GM21381 (cell line): ENCODE data around the gene OR4L1.
"Not testable (repeated sequence)": the region's sequence is repeated elsewhere in the genome, so short reads cannot be mapped to it uniquely, and the experiment has no call there.

ENCODE experiments used
- ATAC-seq: cut with Tn5 transposase; IDR thresholded peaks from one replicate; pipeline ENCODE4 v1.9.1; 2021; ENCODE audit warnings: mild to moderate bottlenecking, moderate library complexity; ENCODE audit not compliant: unreplicated experiment

The OR4L1 gene, protein sequence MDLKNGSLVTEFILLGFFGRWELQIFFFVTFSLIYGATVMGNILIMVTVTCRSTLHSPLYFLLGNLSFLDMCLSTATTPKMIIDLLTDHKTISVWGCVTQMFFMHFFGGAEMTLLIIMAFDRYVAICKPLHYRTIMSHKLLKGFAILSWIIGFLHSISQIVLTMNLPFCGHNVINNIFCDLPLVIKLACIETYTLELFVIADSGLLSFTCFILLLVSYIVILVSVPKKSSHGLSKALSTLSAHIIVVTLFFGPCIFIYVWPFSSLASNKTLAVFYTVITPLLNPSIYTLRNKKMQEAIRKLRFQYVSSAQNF

DNA sequence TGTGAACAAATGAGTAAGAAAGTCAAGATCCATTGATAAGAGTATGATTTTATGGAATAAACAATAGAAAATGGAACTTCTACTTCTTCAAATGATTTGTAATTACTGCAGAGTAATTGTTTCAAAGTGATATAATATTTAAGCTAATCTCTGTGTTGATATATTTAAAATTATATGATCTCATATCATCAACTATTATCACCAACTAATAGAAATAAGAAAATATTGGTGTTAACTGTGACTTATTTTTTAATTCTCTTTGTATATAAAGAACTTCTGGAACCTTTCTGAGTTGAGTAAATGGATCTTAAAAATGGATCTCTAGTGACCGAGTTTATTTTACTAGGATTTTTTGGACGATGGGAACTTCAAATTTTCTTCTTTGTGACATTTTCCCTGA is at the start of gene OR4L1:
Gene OR4L1, plus strand, starts transcription at position 301 of the 400 bp plus-strand sequence. Its CDS starts 0 bp downstream, at position 301.
- no peak for ATAC-seq

DNA sequence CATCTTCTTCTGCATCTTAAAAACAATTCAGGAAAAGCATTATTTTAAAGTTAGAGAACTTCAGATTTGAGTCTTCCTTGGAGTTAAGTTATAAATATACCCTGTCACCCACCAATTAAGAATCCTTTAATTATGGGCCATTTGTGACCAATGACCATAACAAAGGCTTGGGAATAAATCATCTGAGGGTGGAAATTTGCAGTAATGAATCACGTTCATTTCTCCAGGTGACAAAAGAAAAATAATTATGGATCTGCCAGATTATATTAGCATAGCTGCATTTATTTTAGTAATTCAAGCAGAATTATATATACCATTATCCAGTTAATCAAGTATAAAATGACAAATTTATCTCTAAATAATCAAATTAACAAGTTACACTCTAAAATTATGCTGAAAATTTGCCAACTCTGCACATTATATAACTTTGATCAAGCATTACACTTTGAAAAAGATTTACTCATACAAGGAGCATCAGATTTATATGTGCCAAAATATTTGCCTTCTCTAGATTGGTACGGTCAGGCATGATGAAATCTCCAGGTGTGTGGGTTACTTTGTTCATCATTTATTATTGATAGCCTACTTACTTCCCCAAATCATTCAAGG is 40.5 kb upstream of the OR4L1 start, which contains the start of gene OR4K14:
Gene OR4K14, minus strand, starts transcription at position 51 of the 609 bp plus-strand sequence. CDS start 4,114 bp downstream, outside the sequence.
- ATAC-seq, result no peak

DNA sequence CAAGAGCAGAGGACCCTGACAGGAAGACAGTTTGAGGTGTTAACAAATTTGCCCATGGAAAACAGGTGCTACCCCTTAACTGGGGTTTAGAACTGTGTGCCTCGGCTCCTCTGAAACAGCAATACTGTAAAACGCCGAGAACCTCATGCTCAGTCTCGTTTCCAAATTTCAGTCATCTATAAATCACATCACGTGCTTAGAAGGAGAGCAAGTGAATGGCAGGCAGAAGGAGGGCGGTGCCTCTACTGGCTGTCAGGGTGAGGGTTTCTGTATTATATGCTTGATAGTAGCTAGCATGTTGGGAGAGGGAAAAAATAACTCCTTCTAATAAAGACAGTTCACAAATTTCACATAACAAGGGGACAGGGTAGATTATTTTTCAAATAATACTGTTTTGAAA is 28.8 kb upstream of the OR4L1 start:
- ATAC-seq, result no peak

DNA sequence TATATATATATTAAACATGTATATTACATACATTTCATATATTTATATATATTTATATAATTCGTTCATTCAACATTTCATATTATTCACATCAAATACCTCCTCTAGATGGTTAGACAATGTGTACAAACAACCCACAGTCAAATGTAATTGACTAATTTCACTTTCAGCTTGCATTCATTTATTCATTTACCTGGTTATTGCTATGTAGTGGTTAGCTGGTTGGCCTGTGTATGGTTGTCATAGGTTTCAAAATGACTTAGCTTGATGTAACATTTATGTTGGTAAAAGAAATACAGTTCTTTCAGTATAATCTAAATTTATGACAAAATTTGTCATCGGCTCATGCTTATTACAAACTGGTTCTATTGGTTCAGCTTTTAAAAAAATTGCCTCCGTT is 24.4 kb upstream of the OR4L1 start:
- ATAC-seq, result no peak

DNA sequence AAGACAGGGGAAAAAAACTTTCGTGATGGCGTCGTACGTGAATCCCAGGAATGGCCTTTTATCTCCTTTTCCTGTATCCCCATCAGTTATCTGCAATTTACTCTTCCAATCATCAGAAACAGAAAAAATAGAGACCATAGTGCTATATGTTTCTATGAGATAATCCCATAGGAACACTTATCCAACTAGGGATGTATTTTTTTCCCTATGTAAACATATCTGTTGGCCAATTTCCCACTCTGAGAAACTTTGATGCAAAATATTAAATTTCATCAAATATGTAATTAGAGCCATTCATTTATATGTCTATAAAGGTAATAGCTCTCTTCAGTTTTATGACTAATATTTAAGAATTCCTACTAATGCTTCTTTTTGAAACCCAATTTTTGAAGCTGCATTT is 23.9 kb upstream of the OR4L1 start, which contains the start of gene OR4K13:
Gene OR4K13, minus strand, starts transcription at position 101 of the 400 bp plus-strand sequence. CDS start 1,280 bp downstream, outside the sequence.
- no peak for ATAC-seq

DNA sequence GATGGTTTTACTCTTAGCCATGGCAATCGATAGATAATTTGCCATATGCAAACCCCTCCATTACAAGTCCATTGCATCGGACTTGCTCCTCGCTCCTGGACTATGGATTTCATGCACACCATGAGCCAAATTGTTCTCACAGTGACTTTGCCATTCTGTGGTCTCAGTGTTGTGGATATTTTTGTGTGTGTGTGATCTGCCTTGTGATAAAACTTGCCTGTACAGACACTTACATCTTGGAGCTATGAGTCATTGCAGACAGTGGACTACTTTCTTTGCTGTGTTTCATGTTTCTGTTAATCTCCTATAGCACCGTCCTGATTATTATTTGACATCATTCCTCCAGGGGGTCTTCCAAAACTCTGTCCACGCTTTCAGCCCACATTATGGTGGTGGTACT is 15.6 kb upstream of the OR4L1 start:
- ATAC-seq, result no peak

DNA sequence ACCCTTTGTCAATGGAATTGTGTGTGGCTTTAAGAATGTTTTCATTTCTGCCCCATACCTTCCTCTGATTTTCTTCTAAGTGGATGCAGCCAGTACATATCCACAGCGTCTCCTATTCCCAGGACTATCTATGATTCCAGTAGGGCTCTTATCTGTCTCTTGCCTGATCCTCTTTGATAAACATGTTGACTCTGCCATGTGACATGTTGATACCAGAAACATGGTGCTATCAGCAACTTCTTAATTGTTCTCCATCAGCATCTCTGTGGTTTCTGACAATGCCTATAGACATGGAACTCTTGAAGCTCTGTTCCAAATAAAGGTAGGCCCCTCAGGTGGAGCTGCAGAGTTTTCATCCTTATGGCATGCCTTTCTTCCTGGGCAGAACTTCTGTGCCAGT is 11.6 kb upstream of the OR4L1 start:
- no peak for ATAC-seq

DNA sequence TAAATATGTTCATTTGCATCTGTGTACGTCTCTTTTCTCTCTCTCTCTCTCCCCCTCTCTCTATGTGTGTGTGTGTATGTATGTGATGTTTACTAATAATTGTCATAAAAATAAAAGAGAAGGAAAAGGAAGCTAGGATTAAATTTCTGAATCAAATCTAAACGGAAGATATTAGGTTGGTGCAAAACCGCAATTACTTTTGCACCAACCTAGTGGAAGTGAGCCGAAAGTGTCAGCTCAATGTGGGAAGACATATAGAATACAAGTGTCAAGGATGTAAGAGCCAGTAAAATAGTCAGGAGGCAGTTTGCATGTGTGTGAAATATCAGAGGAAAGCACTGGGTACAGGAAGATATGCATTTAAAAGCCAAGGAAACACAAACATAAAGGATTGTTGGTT is 32.2 kb downstream of the OR4L1 start:
- no peak for ATAC-seq

DNA sequence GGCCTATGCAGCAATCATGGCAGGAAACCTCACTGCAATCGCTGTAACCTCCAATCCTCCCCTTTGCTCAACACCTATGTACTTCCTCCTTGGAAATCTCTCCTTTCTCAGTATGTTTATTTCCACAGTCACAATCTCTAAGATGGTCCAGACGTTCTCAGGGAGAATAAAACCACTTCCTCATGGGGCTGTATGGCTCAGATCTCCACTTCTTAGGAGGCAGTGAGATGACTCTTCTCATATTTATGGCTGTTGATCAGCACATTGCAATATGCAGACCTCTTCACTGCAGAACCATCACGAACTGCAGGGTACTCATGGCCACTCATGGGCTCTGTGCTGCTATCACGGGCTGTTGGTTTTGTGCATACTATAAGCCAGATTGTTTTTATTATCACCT is 33.6 kb downstream of the OR4L1 start:
- no peak for ATAC-seq

DNA sequence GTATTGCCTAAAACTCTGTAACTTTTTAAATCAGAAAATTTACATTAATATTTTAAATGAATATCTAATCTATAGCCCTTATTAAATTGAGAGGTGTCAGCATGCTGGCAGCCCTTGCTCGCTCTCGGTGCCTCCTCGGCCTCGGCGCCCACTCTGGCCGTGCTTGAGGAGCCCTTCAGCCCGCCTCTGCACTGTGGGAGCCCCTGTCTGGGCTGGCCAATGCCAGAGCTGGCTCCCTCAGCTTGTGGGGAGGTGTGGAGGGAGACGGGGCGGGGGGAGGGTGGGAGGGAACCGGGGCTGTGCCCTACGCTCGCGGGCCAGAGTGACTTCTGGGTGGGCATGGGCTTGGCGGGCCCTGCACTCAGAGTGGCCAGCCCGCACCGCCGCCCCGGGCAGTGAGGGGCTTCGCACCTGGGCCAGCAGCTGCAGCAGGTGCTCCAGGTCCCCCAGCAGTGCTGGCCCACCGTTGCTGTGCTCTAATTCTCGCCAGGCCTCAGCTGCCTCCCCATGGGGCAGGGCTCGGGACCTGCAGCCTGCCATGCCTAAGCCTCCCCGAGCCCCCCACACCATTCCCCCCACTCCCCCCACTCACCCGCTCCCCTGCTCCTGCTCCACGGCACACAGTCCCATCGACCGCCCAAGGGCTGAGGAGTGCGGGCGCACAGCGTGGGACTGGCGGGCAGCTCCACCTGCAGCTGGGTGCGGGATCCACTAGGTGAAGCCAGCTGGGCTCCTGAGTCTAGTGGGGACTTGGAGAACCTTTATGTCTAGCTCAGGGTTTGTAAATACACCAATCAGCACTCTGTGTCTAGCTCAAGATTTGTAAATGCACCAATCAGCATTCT is 39.3 kb downstream of the OR4L1 start:
- ATAC-seq, result not testable (repeated sequence)

DNA sequence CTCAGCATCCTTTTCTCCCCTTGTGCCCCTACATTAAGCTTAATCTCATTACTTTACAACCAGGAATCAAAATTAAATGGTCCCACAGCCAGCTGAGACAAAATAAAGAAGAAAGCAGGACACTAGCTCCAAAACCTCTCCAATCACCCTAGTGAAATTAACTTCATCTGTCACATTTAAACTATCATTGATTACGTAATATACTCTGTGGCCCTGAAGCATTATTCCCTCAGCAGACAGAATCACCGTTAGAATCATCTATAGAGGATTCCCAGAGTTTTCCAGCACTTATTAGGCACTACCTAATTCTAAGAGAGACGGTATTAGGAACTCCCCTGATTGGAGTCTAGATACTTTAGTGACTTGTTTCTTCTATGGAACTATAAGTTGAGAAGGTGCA is 50.6 kb downstream of the OR4L1 start, which contains the start of gene OR4K17:
Gene OR4K17, plus strand, starts transcription at position 302 of the 400 bp plus-strand sequence. CDS start 6,761 bp downstream, outside the sequence.
- ATAC-seq, result no peak
